Embryonic facial prominence (tissue), 1 donor: ENCODE measurements around the gene SCARB1.

ENCODE experiments used
- DNase-seq: peaks from one replicate; pipeline ENCODE4 v3.0.0-alpha.2; 2016; ENCODE audit errors: extremely low spot score

Gene SCARB1

DNA sequence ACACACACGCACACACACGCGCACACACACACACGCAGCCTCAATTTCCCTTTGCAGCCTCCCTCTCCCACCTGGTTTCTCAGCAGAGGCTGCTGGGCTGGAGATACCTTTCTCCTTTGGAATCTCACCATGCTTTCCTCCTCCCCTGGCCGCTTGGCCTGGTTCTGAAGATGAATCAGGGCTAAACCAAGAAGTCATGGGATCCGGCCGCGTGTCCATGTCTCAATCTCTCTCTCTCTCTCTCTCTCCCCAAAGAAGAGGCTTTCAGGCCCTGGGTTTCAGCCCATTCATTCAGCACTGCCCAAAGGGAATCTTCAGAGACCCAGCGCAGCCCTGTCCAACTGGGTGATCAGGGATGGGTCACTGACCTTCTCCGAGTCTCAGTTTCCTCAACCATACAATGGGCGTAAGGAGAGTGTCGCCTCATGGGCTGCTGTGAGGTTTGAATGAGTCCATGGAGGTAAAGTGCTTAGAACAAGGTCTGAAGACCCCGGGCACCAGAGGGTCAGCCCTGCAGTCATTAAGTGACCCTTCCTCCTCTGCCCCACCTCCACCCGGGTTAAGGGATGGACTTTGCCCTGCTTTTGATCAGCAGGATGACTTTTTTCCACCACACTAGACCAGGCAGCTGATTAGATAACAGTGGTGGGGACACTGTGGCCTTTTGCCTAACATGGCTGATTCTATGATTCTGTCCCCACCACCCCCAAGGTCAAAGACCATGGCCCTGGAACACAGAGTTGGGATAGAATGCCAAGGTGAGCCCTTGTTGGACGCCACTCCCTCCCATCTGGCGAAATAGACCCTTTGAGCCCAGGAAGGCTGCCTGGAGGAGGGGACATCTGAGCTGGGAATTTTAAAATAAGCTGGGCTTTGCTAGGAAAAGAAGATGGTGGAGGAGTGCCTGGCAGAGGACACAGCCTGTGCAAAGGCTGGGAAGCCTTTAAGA is 42.1 kb downstream of the SCARB1 start:
- no peak for DNase-seq

DNA sequence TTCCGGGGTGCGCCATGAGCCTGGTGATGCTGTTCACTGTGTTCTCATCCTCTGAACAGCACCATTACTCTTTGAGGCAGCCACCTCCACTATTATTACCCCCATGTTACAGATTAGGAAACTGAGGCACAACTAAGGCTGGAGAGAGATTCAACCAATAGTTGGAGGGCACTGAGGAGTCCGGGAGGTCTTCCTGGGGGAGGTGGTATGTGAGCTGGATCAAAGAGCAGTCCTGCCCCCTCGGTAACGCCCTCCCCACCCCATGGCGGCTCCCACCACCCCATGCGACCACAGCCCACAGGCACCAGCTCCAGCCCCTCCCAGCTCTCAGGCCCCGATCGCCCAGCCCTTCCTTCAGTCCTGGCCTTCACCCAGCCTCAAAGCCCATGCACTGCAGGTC is 43.5 kb downstream of the SCARB1 start:
- no peak for DNase-seq

- DNase-seq: no peak
These were observed 44.1 kb downstream of the SCARB1 start for GRCh38 chr12:124819525-124819924.

DNA sequence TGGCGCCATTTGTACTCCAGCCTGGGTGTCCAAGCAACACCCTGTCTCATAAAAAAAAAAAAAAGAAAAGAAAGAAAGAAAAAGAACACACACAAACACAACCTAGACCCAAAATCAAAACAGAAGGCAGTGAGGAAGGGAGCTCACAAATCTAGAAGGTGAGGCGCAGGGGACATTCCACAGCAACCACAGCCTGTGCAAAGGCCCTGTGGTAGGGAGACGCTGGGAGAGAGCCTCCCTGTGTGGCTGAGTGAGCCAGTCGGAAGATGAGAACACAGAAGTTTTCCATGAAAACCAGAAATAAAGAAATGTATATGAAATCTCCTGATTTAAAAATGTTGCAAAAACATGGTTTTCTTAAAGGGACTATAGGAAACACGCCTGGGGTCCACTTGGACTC is 44.6 kb downstream of the SCARB1 start:
- DNase-seq: no peak

DNA sequence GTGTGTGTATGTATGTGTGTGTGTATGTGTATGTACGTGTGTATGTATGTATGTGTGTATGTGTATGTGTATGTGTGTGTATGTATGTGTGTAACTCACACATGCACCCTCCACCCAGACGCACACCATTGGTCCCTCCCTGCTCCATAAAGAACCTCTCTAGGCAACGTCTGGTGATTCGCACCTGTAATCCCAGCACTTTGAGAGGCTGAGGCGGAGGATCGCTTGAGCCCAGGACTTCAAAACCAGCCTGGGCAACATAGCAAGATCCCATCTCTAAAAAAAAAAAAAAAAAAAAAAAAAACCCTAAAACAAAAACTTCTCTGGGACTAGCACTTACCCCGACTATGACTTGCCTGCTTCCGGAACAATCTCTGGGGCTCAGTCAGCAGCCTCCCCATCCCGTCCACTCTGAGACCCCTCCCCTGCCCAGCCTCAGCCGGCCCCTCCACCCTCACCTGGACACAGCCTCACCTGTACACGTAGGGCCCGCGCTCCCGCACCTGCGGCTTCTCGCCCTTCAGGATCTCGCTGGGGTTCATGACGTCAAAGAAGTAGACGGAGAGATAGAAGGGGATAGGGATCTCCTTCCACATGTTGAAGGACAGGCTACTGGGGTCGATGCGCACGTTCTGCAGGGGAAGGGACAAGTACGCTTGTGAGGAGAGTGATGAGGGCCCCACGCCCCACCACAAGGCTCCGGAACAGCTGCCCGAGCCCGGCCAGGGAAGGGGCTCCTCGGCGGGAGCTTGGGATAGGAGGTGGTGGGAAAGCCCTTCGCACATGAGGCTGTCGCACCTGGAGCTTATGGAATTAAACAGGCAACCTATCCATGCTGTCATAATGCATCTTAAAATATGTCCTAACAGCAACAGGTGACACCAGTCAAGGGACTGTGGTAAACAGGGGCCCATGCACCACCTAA is 46.3 kb downstream of the SCARB1 start:
- no peak for DNase-seq

GRCh38 chr12:124816295-124816854 is 47.3 kb downstream of the SCARB1 start:
- no peak for DNase-seq

GRCh38 chr12:124814741-124815613 is 48.7 kb downstream of the SCARB1 start:
- no peak for DNase-seq

- DNase-seq: no peak
These were observed 49.9 kb downstream of the SCARB1 start for GRCh38 chr12:124813782-124814181.

DNA sequence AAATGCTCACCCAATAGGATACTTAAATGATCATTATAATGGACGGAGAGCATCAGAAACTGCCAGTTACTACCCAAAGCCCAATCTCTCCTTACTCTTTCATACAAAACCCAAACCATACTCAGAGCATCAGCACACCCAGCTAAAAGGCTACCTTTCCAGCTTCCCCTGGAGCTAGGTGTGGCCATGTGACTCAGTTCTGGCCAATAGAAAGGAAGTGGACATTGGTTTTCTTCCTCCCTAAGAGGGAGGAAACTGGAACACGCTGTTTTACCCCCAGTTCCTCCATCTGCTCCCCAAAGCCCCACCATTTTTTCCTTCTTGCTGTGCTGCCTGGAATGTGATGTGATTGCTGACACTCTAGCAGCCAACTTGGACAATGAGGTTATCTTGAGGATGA is 50.7 kb downstream of the SCARB1 start:
- no peak for DNase-seq

DNA sequence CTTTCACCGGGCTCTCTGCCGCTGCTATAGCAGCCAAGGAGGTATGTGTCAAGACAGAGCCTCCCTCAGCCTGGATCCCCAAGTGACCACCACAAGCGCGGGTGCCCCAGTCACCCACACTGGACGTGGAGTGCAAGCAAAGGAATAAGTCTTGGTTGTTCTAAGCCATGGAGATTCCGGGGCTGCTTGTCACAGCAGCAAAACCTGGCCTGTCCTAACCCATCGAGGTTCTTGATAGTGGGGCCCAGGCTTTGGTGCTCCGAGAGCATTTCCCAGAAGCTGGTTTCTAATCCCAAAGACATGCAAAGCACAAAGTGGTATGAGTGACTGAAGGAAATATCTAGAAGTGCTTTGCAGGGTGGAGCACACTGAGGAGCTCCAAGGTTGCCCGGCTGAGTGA is 51.3 kb downstream of the SCARB1 start:
- no peak for DNase-seq

GRCh38 chr12:124811633-124812032 is 52.0 kb downstream of the SCARB1 start:
- no peak for DNase-seq

DNA sequence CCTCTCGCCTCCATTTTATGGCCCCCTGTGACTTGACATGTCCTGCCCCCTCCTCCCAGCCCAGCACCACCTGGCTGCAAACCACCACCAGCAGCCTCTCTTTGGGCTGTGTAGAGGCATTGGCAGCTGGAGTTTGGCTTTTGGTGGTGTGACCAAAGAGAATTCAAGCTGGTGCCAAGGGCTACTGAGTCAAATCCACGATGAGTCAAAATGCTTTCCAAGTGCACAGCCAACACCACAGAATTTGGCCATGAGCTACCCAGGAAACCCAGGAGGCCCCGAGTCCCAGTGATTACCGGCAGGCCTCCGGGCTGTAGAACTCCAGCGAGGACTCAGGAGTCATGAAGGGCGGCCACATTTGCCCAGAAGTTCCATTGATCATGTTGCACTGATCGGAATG is 53.8 kb downstream of the SCARB1 start:
- DNase-seq: no peak

DNA sequence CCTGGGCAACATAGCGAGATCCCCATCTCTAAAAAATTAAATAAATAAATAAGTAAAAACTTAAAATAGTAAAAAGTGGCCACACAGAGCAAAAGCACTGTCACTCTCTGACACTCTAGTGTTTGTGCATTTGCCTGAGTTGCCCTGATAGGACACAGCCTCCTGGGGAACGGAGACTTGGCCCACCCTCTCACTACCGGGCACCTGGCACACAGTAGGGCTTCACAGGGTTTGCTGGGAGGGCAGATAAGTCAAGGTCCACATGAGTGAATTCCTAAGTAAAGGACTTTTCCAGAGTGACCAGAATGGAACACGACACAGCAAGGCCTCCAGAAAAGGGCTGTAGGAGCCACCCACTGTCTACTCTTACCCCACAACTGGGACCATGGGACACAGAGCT is 54.3 kb downstream of the SCARB1 start:
- DNase-seq: no peak

- no peak for DNase-seq
These were observed 55.4 kb downstream of the SCARB1 start for GRCh38 chr12:124808272-124808671.

GRCh38 chr12:124805876-124806668 is 57.6 kb downstream of the SCARB1 start:
- no peak for DNase-seq

DNA sequence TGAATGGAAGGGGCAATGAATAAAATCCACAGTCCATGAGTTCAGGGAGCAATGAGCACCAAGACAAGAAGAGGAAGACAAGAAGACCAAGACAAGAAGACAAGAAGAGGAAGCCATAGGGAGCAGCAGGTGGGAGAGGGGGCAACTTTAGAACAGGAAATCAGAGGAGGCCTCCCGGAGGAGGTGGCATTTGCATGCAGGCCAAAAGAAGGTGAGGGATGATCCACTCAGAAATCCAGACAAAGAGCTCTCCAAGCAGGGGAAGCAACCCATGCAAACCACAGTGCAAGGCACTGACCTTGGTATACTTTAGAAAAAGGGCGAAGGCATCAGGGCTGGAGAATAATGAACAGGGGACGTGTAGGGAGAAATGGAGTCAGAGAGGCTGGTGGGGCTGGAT is 58.6 kb downstream of the SCARB1 start:
- no peak for DNase-seq

GRCh38 chr12:124804011-124804621 is 59.5 kb downstream of the SCARB1 start:
- no peak for DNase-seq

DNA sequence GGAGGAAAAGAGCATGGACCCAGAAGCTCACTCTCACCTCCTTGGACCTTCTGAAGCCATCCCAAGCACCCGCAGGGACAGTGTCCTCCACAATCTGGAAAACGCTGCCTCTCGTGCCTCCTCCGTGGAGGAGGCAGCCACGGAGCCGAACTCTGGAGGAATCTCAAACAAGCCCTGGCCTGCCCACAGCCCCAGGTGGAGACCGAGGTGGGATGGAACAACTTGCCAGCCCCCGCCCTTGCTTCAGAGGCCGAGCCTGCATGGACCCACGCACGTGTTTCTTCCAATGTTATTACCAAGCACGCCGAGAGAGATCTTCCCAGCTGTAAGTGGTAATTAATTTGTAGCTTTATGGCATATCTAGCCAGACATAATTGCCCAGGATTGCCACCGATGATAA is 61.3 kb downstream of the SCARB1 start:
- no peak for DNase-seq

GRCh38 chr12:124800506-124800905 is 63.2 kb downstream of the SCARB1 start:
- DNase-seq: no peak

GRCh38 chr12:124797321-124797720 is 66.3 kb downstream of the SCARB1 start:
- no peak for DNase-seq
